Uterus (tissue), 2 donors: ENCODE results near the gene PTPN6.

ENCODE experiments used
- POLR2A ChIP-seq, 2 donors: fragments of 450-650 bp; IDR thresholded peaks; one replicate each; pipeline ENCODE4 v1.6.1; 2016; ENCODE audit warnings: antibody characterized with exemption in 2 of 2, mild to moderate bottlenecking in 1 of 2, moderate library complexity in 1 of 2
- TF ChIP-seq, protein P1 (sequence below), 4 experiments: fragments of 200-600 bp in 2 of 4; fragments of 450-650 bp in 2 of 4; sonication (generic) in 2 of 4; IDR thresholded peaks; one replicate each; pipeline ENCODE4 v1.5.1; 2016 to 2019; ENCODE audit warnings: antibody characterized with exemption in 4 of 4, mild to moderate bottlenecking in 2 of 4, moderate library complexity in 1 of 4

DNA sequence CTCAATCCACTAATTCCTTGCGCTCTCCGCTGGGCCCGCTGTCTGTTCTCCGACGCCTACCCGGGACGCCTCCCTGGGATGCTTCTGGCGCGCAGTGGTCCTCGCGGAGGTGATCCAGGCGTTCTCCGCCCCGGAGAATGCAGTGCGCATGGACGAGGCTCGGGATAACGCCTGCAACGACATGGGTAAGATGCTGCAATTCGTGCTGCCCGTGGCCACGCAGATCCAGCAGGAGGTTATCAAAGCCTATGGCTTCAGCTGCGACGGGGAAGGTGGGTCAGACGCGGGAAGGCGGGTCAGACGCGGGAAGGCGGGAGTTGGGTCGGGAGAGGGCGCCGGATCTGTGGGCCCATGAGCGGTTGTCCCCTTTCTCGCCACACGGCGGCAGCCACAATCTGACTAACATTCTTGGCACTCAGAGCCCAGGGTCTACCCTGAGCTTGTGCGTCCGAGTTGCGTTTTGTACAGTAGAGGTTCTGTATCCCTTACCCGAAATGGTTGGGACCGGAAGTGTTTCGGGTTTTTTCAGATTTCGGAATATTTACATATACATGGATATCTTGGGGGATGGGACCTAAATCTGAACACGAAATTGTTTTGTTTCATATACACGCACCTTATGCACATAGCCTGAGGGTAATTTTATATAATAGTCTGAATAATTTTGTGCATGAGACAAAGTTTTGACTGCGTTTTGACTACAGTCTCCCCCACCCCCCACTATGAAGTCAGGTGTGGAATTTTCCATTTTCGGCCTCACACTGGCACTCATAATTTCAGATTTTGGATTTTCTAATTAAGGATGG is 6.6 kb upstream of the PTPN6 start:
- TF ChIP-seq POLR2A (IDR thresholded peaks at IDR 0.05): peak; percentile 14 to 50
- TF ChIP-seq, protein P1, sequence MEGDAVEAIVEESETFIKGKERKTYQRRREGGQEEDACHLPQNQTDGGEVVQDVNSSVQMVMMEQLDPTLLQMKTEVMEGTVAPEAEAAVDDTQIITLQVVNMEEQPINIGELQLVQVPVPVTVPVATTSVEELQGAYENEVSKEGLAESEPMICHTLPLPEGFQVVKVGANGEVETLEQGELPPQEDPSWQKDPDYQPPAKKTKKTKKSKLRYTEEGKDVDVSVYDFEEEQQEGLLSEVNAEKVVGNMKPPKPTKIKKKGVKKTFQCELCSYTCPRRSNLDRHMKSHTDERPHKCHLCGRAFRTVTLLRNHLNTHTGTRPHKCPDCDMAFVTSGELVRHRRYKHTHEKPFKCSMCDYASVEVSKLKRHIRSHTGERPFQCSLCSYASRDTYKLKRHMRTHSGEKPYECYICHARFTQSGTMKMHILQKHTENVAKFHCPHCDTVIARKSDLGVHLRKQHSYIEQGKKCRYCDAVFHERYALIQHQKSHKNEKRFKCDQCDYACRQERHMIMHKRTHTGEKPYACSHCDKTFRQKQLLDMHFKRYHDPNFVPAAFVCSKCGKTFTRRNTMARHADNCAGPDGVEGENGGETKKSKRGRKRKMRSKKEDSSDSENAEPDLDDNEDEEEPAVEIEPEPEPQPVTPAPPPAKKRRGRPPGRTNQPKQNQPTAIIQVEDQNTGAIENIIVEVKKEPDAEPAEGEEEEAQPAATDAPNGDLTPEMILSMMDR (IDR thresholded peaks at IDR 0.05): peak; percentile 84 to 96 (median 89)
